AG09309 (cell line): ENCODE data around the gene STK32A.

Source experiments
- DNase-seq: peaks from one replicate; pipeline ENCODE4 v3.0.0-alpha.2; 2010; ENCODE audit warnings: low read depth
- H3K4me3 ChIP-seq: 2 replicates; pipeline ENCODE4 v1.5.1; 2011; ENCODE audit warnings: mild to moderate bottlenecking, low read depth, low read length, moderate library complexity; ENCODE audit not compliant: control insufficient read depth
- TF ChIP-seq, protein P1 (sequence below): IDR thresholded peaks from 2 replicates; pipeline ENCODE4 v1.5.1; 2011; ENCODE audit warnings: mild to moderate bottlenecking, low read depth, low read length, inconsistent platforms; ENCODE audit not compliant: insufficient read depth, control insufficient read depth; ENCODE audit errors: missing control alignments

Gene STK32A

DNA sequence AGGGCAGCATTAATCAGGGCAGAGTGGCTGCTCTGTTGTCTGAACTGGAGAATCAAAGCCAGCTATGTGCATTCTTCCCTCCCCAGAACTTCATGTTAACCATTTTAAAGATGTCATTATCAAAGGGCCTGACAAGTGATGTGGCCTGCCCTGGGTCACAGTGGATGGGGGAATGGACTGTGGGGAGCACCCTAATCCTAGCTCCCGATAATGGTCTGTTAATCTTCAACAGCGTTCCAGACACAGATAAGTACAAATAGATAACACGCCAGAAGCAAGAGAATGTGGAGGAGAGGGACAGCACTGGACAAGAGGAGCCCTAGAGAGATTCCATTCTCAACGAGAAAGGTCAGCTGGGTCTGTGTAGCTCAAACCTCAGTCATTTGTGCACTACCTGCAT is 197.5 kb downstream of the STK32A start:
- DNase-seq: no peak
- H3K4me3 ChIP-seq: no peak overlapping the region
- TF ChIP-seq, protein P1, sequence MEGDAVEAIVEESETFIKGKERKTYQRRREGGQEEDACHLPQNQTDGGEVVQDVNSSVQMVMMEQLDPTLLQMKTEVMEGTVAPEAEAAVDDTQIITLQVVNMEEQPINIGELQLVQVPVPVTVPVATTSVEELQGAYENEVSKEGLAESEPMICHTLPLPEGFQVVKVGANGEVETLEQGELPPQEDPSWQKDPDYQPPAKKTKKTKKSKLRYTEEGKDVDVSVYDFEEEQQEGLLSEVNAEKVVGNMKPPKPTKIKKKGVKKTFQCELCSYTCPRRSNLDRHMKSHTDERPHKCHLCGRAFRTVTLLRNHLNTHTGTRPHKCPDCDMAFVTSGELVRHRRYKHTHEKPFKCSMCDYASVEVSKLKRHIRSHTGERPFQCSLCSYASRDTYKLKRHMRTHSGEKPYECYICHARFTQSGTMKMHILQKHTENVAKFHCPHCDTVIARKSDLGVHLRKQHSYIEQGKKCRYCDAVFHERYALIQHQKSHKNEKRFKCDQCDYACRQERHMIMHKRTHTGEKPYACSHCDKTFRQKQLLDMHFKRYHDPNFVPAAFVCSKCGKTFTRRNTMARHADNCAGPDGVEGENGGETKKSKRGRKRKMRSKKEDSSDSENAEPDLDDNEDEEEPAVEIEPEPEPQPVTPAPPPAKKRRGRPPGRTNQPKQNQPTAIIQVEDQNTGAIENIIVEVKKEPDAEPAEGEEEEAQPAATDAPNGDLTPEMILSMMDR: no peak

DNA sequence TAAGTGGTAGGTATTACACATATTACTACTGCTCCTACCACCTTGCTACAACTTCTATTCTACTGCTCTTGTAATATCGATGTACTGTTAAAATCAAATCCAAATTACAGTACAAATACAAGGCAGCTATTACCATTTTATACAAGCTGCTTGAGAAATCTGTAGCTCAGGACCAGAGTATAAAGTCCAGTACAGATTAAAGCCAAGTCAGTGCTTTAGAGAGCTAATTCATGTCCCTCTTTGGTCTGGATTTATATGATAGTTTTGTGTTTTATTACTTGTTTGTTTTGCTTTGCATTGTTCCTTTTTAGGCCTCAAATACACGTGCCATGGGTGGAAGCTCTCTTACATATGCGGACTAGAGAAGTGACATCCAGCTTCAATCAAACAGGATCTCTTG is 199.2 kb downstream of the STK32A start:
- no peak for DNase-seq
- TF ChIP-seq, protein P1: no peak
- H3K4me3 ChIP-seq: no peak overlapping the region

DNA sequence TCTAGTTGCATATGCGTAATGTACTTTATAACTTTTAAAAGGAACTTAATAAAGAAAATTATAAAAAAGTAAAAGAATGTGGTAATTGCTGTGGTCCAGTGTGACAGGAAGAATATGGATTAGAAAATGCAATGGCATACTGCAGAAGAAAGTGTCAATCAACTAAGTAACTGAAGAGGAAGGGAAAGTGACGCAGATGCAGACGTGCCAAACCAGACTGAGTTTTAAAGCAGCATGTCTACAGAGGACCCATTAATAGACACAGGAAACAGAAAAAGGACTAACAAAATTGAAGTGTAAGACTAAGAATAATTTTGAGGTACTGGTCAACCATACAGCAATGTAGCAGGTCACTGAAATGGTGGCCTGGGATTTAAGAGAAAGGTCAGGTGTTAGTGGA is 201.8 kb downstream of the STK32A start:
- no peak for DNase-seq
- TF ChIP-seq, protein P1: no peak
- no peak overlapping the region for H3K4me3 ChIP-seq

DNA sequence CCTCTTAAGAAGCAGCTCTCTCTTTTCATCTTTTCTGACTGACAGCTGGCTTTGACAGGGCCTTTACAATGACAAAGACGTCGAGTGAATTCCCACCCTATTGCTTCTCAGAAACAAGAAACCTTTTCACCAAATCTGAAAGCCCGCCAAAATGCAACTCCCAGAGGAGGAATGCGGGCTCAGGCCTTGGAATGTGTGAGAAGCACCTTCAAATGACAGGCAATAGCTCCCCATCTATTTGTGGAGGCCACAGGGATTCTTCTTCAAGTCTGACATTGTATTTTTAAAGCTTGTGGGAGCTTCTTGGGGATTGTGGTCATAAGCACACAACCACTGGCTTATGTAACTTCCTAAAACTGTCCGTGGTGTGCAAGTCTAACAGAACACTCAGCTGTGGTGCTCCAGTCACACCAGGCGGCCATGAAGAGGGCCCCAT is 202.4 kb downstream of the STK32A start:
- no peak overlapping the region for H3K4me3 ChIP-seq
- DNase-seq: no peak
- TF ChIP-seq, protein P1: no peak
